Vagina (tissue), 2 donors: ENCODE results near the gene OR2T8. TPM values are rescaled to one million over a fixed set of nuclear protein-coding genes. Genes with fewer than 3 reads are reported as not detected.
A peak's percentile ranks its signal among the peaks of the same experiment; 100 is the strongest.
"Not testable (repeated sequence)": the region's sequence is repeated elsewhere in the genome, so short reads cannot be mapped to it uniquely, and the experiment has no call there.

Source experiments
- DNase-seq, 2 donors: peaks; one replicate each; pipeline ENCODE4 v3.0.0-alpha.2; 2017; ENCODE audit errors: extremely low spot score in 2 of 2
- H3K27ac ChIP-seq: fragments of 200-600 bp; sonication (generic); one replicate; pipeline ENCODE4 v1.5.1; 2019
- H3K27me3 ChIP-seq: fragments of 200-600 bp; sonication (generic); one replicate; pipeline ENCODE4 v1.5.1; 2019
- H3K36me3 ChIP-seq, 2 donors: fragments of 200-600 bp; sonication (generic); one replicate each; pipeline ENCODE4 v1.5.1; 2017 to 2019
- H3K4me1 ChIP-seq: fragments of 200-600 bp; sonication (generic); one replicate; pipeline ENCODE4 v1.5.1; 2019
- H3K4me3 ChIP-seq, 2 donors: fragments of 200-600 bp; sonication (generic); 1 replicate in 1 of 2; 2 replicates in 1 of 2; pipeline ENCODE4 v1.5.1; 2016 to 2019
- H3K9me3 ChIP-seq: fragments of 200-600 bp; sonication (generic); one replicate; pipeline ENCODE4 v1.5.1; 2019
- CTCF ChIP-seq, 3 experiments: fragments of 450-650 bp in 2 of 3; fragments of 200-600 bp in 1 of 3; sonication (generic) in 1 of 3; IDR thresholded peaks; one replicate each; pipeline ENCODE4 v1.5.1; 2017 to 2019; ENCODE audit warnings: antibody characterized with exemption in 3 of 3, mild to moderate bottlenecking in 2 of 3, moderate library complexity in 2 of 3
- POLR2A ChIP-seq, 2 donors: fragments of 450-650 bp; IDR thresholded peaks; one replicate each; pipeline ENCODE4 v1.6.1; 2017; ENCODE audit warnings: antibody characterized with exemption in 2 of 2, mild to moderate bottlenecking in 2 of 2, moderate library complexity in 2 of 2
- POLR2AphosphoS5 ChIP-seq, 2 donors: sonication (generic); formaldehyde crosslinking; IDR thresholded peaks; one replicate each; pipeline ENCODE4 v1.9.0; 2017; ENCODE audit warnings: antibody characterized with exemption in 2 of 2, mild to moderate bottlenecking in 2 of 2, low read depth in 1 of 2; ENCODE audit not compliant: insufficient read depth in 1 of 2
- intact Hi-C: fragments of 100-400 bp; cut with DNase I; formaldehyde crosslinking; loops from one replicate; pipeline ENCODE4 v1.15.1; 2023
- total RNA-seq: library from RNA; depleted of rRNA; stranded (reverse); fragments of >200 nt; gene quantifications from one replicate; pipeline ENCODE4 v1.2.3, GENCODE V29; 2016

Gene OR2T8
- total RNA-seq, 1 donor from 2014 or later = 0.98 TPM

GRCh38 chr1:247935781-247936180 lies 15.7 kb downstream of the OR2T8 start:
- intact Hi-C loops = no loop called here
- Histone ChIP-seq H3K4me3 (no peak overlapping the region), H3K27me3 (no peaks in the 10 kb centered on the region), H3K4me1 (no peaks in the 10 kb centered on the region), H3K36me3 (no peaks in the 10 kb centered on the region), H3K27ac (no peak overlapping the region), H3K9me3 (no peaks in the 10 kb centered on the region)
- no peak for TF ChIP-seq POLR2AphosphoS5 (IDR thresholded peaks at IDR 0.05; ENCODE audit: insufficient read depth in 1 of 2, low read depth in 1 of 2)
- DNase-seq = no peak

- DNase-seq = no peak
- Histone ChIP-seq H3K36me3 (no peaks in the 10 kb centered on the region), H3K27me3 (no peaks in the 10 kb centered on the region), H3K9me3 (no peaks in the 10 kb centered on the region), H3K4me1 (no peaks in the 10 kb centered on the region), H3K27ac (no peak overlapping the region), H3K4me3 (no peak overlapping the region)
- no peak for TF ChIP-seq POLR2AphosphoS5 (IDR thresholded peaks at IDR 0.05; ENCODE audit: insufficient read depth in 1 of 2, low read depth in 1 of 2)
- TF ChIP-seq CTCF (IDR thresholded peaks at IDR 0.05) = no peak
- TF ChIP-seq POLR2A (IDR thresholded peaks at IDR 0.05) = no peak
- intact Hi-C loops = no loop called here
These were observed 16.4 kb downstream of the OR2T8 start for GRCh38 chr1:247936415-247936814.

DNA sequence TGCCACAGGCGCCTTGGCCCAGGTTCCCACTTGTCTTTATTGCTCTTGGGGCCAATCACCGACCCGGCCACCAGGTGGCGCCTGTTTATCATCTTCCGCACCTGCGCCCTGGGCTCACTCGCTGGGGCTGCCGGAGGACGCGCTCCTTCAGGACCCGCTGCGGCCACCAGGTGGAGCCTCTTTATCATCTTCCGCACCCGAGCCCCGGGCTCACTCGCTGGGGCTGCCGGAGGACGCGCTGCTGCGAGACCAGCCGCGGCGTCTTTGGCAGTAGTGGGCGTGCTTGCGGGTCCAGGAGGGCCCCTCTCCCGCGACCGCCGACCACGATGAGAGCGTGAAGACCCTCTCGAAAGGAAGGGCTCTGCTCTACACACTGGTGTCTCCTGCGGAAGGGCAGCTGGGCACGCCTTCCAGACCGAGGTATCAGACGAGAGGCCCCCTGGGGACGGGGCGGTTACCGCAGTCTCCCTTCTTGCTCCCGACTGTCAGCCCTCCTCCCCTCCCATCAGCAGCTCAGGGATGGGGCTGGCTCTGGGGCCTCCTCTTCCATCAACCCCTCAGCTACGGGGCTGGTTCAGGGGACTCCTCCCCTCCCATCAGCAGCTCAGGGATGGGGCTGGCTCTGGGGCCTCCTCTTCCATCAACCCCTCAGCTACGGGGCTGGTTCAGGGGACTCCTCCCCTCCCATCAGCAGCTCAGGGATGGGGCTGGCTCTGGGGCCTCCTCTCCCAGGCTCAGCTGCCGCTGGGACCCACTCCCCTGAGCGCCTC lies 17.1 kb downstream of the OR2T8 start:
- peak overlapping the region; percentile 11 to 39 for H3K4me3 ChIP-seq
- H3K9me3 ChIP-seq, intact Hi-C loops, H3K4me1 ChIP-seq, H3K36me3 ChIP-seq, H3K27ac ChIP-seq, H3K27me3 ChIP-seq, DNase-seq: not testable (repeated sequence)
- TF ChIP-seq CTCF (IDR thresholded peaks at IDR 0.05) = peak in 1 of 3 experiments; percentile 62

- intact Hi-C loops = no loop called here
- no peak overlapping the region for H3K27ac ChIP-seq
- no peaks in the 10 kb centered on the region for H3K9me3 ChIP-seq
- no peak for TF ChIP-seq POLR2AphosphoS5 (IDR thresholded peaks at IDR 0.05; ENCODE audit: insufficient read depth in 1 of 2, low read depth in 1 of 2)
- TF ChIP-seq POLR2A (IDR thresholded peaks at IDR 0.05) = no peak
- no peak for TF ChIP-seq CTCF (IDR thresholded peaks at IDR 0.05)
- DNase-seq = no peak
- no peak overlapping the region for H3K4me3 ChIP-seq
- no peaks in the 10 kb centered on the region for H3K4me1 ChIP-seq
- no peaks in the 10 kb centered on the region for H3K36me3 ChIP-seq
- H3K27me3 ChIP-seq = no peaks in the 10 kb centered on the region
These were observed 22.6 kb downstream of the OR2T8 start for GRCh38 chr1:247942624-247943023.

DNA sequence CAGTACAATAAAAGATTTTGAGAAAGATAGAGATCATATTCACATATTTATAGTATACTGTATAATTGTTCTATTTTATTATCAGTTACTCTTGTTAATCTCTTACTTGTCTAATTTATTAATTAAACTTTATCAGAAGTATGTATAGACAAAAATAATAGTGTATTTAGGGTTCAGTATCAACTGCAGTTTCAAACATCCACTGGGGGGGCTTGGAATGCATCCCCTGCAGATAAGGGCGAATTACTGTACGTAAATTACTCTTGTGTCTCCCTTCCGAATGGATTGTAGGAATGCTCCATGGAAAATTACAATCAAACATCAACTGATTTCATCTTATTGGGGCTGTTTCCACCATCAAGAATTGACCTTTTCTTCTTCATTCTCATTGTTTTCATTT lies 28.5 kb downstream of the OR2T8 start, which contains the start of gene OR2L8:
OR2L8 (plus strand) TSS at position 301 of the 400 bp plus-strand sequence; CDS start at position 301, 0 bp downstream.
- intact Hi-C loops = no loop called here

More for the DNA sequence above, 28.5 kb downstream of the OR2T8 start, which contains the start of gene OR2L8:
- TF ChIP-seq CTCF (IDR thresholded peaks at IDR 0.05) = no peak
- no peak for TF ChIP-seq POLR2A (IDR thresholded peaks at IDR 0.05)
- no peak for TF ChIP-seq POLR2AphosphoS5 (IDR thresholded peaks at IDR 0.05; ENCODE audit: insufficient read depth in 1 of 2, low read depth in 1 of 2)
- H3K36me3 ChIP-seq = no peaks in the 10 kb centered on the region
- H3K27ac ChIP-seq = no peak within 1 kb of the TSS
- no peaks in the 10 kb centered on the region for H3K27me3 ChIP-seq
- no peak within 1 kb of the TSS for H3K4me3 ChIP-seq
- no peaks in the 10 kb centered on the region for H3K4me1 ChIP-seq
- DNase-seq = no peak
- no peaks in the 10 kb centered on the region for H3K9me3 ChIP-seq
